Stomach (tissue), 9 donors: Measurements from ENCODE around the gene RBFOX1. TPM values are rescaled to one million over a fixed set of nuclear protein-coding genes. Genes with fewer than 3 reads are reported as not detected.

Experiments
- DNase-seq, 2 donors: peaks; one replicate each; pipeline versions ENCODE4 v3.0.0 to v3.0.0-alpha.2; 2013 to 2019
- H3K27ac ChIP-seq, 5 donors: fragments of 200-600 bp in 4 of 5; sonication (generic) in 4 of 5; one replicate each; pipeline ENCODE4 v1.5.1; 2013 to 2019; ENCODE audit warnings: mild to moderate bottlenecking in 1 of 5, moderate library complexity in 1 of 5
- H3K27me3 ChIP-seq, 3 donors: fragments of 200-600 bp; sonication (generic); one replicate each; pipeline ENCODE4 v1.5.1; 2017 to 2019; ENCODE audit warnings: mixed run types in 1 of 3
- H3K36me3 ChIP-seq, 4 donors: fragments of 200-600 bp; sonication (generic); 1 replicate in 3 of 4; 2 replicates in 1 of 4; pipeline ENCODE4 v1.5.1; 2016 to 2019
- H3K4me1 ChIP-seq, 4 donors: fragments of 200-600 bp; sonication (generic); one replicate each; pipeline ENCODE4 v1.5.1; 2016 to 2019
- H3K4me3 ChIP-seq, 4 donors: fragments of 200-600 bp; sonication (generic) in 3 of 4; one replicate each; pipeline ENCODE4 v1.5.1; 2016 to 2019; ENCODE audit warnings: mild to moderate bottlenecking in 1 of 4
- H3K9me3 ChIP-seq, 4 donors: fragments of 200-600 bp; sonication (generic); one replicate each; pipeline ENCODE4 v1.5.1; 2016 to 2019
- EP300 ChIP-seq: sonication (generic); formaldehyde crosslinking; IDR thresholded peaks from one replicate; pipeline ENCODE4 v1.6.1; 2017; ENCODE audit warnings: antibody characterized with exemption
- POLR2A ChIP-seq, 4 donors: fragments of 450-650 bp; IDR thresholded peaks; one replicate each; pipeline ENCODE4 v1.6.1; 2016; ENCODE audit warnings: antibody characterized with exemption in 4 of 4, control low read depth in 2 of 4, mild to moderate bottlenecking in 1 of 4, moderate library complexity in 1 of 4
- POLR2AphosphoS5 ChIP-seq, 3 donors: sonication (generic); formaldehyde crosslinking; IDR thresholded peaks; one replicate each; pipeline ENCODE4 v1.6.1; 2016; ENCODE audit warnings: antibody characterized with exemption in 3 of 3
- WGBS, 5 donors: extraction: QIAGEN DNeasy Blood & Tissue Kit in 3 of 5; methylation state at CpG; one replicate each; pipeline versions ENCODE4 v1.1.5 to v1.1.7; 2013 to 2018; 5-methylcytosine and 5-hydroxymethylcytosine counted together
- intact Hi-C: fragments of 100-400 bp; cut with DNase I; formaldehyde crosslinking; loops from one replicate; pipeline ENCODE4 v1.15.1; 2023; ENCODE audit warnings: low total_unique reads
- polyA plus RNA-seq, 3 donors: library from polyadenylated mRNA; stranded (reverse); fragments of 200-250 nt; gene quantifications; one replicate each; pipeline ENCODE4 v1.2.3, GENCODE V29; 2013
- total RNA-seq, 5 donors: library from RNA; depleted of rRNA; stranded (reverse); fragments of >200 nt; gene quantifications; one replicate each; pipeline versions ENCODE4 v1.1.0 to v1.2.3, GENCODE V29; 2014 to 2016
- TF ChIP-seq, protein P1 (sequence below), 7 experiments: fragments of 450-650 bp in 4 of 7; fragments of 200-600 bp in 3 of 7; sonication (generic) in 3 of 7; IDR thresholded peaks; one replicate each; pipeline ENCODE4 v1.5.1; 2016 to 2019; ENCODE audit warnings: antibody characterized with exemption in 7 of 7, control low read depth in 2 of 7, mild to moderate bottlenecking in 1 of 7
- donor health status: healthy with polysubstance abuse.
- donor health status: Bipolar disorder and iron deficiency.
- donor health status: healthy.

RBFOX1 gene
- total and polyA plus RNA-seq, 8 donors = 0.03 to 20.9 (median 0.35) TPM; not detected in 4

DNA sequence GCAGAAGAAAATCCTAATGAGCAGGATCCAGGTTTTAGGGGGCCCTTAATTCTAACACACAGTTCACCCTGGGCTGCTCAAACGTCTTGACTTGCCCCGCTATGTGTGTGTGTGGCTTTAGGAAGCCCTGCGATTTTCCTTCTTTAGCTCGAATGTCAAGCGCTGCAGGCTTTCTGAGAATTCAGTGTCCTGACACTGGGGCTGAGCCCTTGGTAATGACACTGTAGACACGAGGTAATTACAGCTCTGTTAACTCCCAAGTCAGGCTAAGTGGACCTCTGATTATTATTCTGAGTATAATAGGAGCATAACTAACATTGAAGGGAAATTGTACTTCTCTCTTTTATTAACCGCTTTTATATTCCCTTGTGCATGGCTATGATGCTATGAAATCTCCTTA, 202.1 kb downstream of the RBFOX1 start:
- 75 to 80% (median 78%) methylated on average over 7 of the region's 7 CpGs for WGBS, 5 donors
- H3K27me3 ChIP-seq = no peaks in the 10 kb centered on the region
- intact Hi-C loops = no loop called here
- H3K36me3 ChIP-seq = no peaks in the 10 kb centered on the region
- peaks cover 0 to 13% (median 5%) of the 10 kb centered on the region in 4 donors for H3K9me3 ChIP-seq
- H3K4me3 ChIP-seq = no peak overlapping the region
- no peak for DNase-seq
- no peaks in the 10 kb centered on the region for H3K4me1 ChIP-seq
- no peak overlapping the region for H3K27ac ChIP-seq
- TF ChIP-seq POLR2AphosphoS5 (IDR thresholded peaks at IDR 0.05) (no peak), EP300 (no peak), POLR2A (IDR thresholded peaks at IDR 0.05) (no peak)
- TF ChIP-seq, protein P1, sequence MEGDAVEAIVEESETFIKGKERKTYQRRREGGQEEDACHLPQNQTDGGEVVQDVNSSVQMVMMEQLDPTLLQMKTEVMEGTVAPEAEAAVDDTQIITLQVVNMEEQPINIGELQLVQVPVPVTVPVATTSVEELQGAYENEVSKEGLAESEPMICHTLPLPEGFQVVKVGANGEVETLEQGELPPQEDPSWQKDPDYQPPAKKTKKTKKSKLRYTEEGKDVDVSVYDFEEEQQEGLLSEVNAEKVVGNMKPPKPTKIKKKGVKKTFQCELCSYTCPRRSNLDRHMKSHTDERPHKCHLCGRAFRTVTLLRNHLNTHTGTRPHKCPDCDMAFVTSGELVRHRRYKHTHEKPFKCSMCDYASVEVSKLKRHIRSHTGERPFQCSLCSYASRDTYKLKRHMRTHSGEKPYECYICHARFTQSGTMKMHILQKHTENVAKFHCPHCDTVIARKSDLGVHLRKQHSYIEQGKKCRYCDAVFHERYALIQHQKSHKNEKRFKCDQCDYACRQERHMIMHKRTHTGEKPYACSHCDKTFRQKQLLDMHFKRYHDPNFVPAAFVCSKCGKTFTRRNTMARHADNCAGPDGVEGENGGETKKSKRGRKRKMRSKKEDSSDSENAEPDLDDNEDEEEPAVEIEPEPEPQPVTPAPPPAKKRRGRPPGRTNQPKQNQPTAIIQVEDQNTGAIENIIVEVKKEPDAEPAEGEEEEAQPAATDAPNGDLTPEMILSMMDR (IDR thresholded peaks at IDR 0.05) = no peak

DNA sequence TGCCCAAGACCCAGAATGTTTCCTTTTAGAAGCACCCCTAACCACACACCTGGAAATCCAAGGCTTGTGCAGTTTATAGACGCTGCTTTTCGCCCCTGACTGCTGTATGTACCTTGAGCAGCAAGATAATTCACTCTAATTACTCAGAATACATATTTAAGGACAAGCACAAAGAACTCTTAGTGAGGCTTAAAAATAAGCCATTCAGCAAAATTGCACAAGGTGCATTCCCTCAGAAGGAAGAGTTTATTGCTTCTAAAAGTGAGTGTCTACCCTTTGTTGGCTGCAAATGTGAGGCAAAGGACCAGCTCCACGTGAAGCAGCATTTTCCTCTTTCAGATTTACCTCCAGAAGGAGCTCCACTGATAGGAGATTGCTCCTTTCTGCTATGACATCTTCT, 208.4 kb downstream of the RBFOX1 start:
- DNase-seq = no peak
- no peaks in the 10 kb centered on the region for H3K4me1 ChIP-seq
- intact Hi-C loops = no loop called here
- no peak overlapping the region for H3K4me3 ChIP-seq
- WGBS, 5 donors = 63 to 89% (median 71%) methylated on average over 3 of the region's 3 CpGs
- no peaks in the 10 kb centered on the region for H3K27me3 ChIP-seq
- TF ChIP-seq EP300 = no peak
- H3K9me3 ChIP-seq = peaks cover 0 to 15% (median 5%) of the 10 kb centered on the region in 4 donors
- H3K36me3 ChIP-seq = no peaks in the 10 kb centered on the region
- H3K27ac ChIP-seq = no peak overlapping the region

GRCh38 chr16:7545251-7545650, 212.6 kb downstream of the RBFOX1 start:
- Histone ChIP-seq H3K36me3 (no peaks in the 10 kb centered on the region), H3K4me3 (no peak overlapping the region), H3K9me3 (no peaks in the 10 kb centered on the region), H3K27me3 (no peaks in the 10 kb centered on the region), H3K27ac (no peak overlapping the region), H3K4me1 (no peaks in the 10 kb centered on the region)
- DNase-seq = no peak
- intact Hi-C loops = no loop called here
- no peak for TF ChIP-seq POLR2AphosphoS5 (IDR thresholded peaks at IDR 0.05)
- WGBS, 5 donors = 54 to 68% (median 65%) methylated on average over 9 of the region's 9 CpGs

DNA sequence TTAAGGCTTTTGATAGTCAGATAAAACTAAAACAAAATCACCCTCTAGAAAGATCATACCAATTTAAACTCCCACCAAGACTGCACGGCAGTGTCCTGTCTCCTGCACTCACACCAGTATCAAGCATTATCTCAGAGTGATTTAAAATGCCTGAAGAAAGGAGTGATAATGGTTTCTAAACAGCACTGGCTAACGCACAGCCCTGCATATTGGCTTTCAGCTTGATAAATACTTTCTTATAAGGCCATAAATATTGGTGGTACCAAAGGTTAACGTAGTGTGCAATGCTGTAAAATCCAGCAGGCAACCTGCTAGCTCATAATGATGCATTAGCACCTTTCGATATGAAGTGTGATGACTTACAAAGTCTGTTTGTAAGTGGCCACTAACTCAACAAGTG, 214.3 kb downstream of the RBFOX1 start:
- Histone ChIP-seq H3K36me3 (no peaks in the 10 kb centered on the region), H3K27ac (no peak overlapping the region), H3K4me3 (no peak overlapping the region), H3K4me1 (no peaks in the 10 kb centered on the region), H3K27me3 (no peaks in the 10 kb centered on the region), H3K9me3 (no peaks in the 10 kb centered on the region)
- TF ChIP-seq POLR2A (IDR thresholded peaks at IDR 0.05) (no peak), EP300 (no peak), POLR2AphosphoS5 (IDR thresholded peaks at IDR 0.05) (no peak)
- TF ChIP-seq, protein P1 (IDR thresholded peaks at IDR 0.05) = no peak
- intact Hi-C loops = no loop called here
- DNase-seq = no peak
- WGBS, 5 donors = 30 to 33% (median 31%) methylated on average over 4 of the region's 4 CpGs

DNA sequence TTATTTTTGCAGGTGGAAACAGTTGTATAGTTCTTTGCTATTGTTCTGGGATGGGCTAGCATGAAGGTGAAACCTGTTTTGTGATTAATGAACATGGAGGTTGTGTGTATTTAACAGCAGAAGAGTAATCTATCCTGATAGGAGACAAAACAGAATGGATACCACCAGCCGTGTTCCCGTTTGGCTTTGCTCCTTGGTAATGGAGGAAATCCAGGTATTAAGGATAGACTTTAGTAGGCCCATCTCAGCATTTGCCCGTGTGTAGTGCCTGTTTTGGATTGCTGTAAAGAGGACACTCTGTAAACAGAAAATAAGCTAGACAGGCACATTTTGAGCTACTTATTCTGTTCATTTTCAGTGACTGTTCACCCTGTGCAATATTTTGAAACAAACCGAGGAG, 215.1 kb downstream of the RBFOX1 start:
- TF ChIP-seq, protein P1 (IDR thresholded peaks at IDR 0.05) = no peak
- no peak for TF ChIP-seq EP300
- no peak for TF ChIP-seq POLR2A (IDR thresholded peaks at IDR 0.05)
- TF ChIP-seq POLR2AphosphoS5 (IDR thresholded peaks at IDR 0.05) = no peak
- H3K27ac ChIP-seq = no peak overlapping the region
- H3K27me3 ChIP-seq = no peaks in the 10 kb centered on the region
- intact Hi-C loops = no loop called here
- H3K4me1 ChIP-seq = no peaks in the 10 kb centered on the region
- H3K36me3 ChIP-seq = no peaks in the 10 kb centered on the region
- H3K9me3 ChIP-seq = no peaks in the 10 kb centered on the region
- DNase-seq = no peak
- no peak overlapping the region for H3K4me3 ChIP-seq
- 45 to 66% (median 54%) methylated on average over 4 of the region's 4 CpGs for WGBS, 5 donors
